ENCODE measurements around the gene DCK.

Gene DCK

GRCh38 chr4:71065991-71066510, 72.6 kb downstream of the DCK start:
- DNase-seq = no peak

- no peak for DNase-seq
Measured at GRCh38 chr4:71066737-71067716, 73.6 kb downstream of the DCK start.

- no peak for DNase-seq
Measured at GRCh38 chr4:71069063-71069462, 75.6 kb downstream of the DCK start.

GRCh38 chr4:71070015-71070414, 76.6 kb downstream of the DCK start:
- DNase-seq = no peak

GRCh38 chr4:71074452-71075299, 81.2 kb downstream of the DCK start:
- DNase-seq = no peak

Data from activated CD4-positive, alpha-beta T cell treated with anti-CD3 and anti-CD28 coated beads for 48 hours (primary cell).